HG02623 (cell line): Measurements from ENCODE around the gene LMNA.
"Not testable (repeated sequence)": the region's sequence is repeated elsewhere in the genome, so short reads cannot be mapped to it uniquely, and the experiment has no call there.

Experiments used
- ATAC-seq: cut with Tn5 transposase; IDR thresholded peaks from one replicate; pipeline ENCODE4 v1.9.1; 2021; ENCODE audit warnings: moderate library complexity; ENCODE audit not compliant: unreplicated experiment

LMNA gene

DNA sequence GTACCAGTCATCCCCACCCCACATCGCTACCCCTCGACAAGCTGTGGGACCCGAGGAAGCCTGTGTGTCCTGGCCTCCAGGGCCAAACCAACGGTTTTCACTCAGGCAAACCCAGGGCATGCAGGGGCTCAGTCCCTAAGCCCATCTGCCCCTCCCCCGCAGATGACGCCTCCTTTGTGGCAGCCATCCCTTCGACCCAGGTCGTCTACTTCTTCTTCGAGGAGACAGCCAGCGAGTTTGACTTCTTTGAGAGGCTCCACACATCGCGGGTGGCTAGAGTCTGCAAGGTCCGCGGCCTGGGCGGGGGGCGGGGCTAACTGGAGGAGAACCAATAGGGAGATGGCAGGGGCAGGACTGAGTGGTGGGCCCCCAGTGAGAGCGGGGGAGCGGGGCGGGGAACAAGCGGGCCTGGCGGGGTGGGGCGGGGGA, 46.2 kb downstream of the LMNA start:
- no peak for ATAC-seq

DNA sequence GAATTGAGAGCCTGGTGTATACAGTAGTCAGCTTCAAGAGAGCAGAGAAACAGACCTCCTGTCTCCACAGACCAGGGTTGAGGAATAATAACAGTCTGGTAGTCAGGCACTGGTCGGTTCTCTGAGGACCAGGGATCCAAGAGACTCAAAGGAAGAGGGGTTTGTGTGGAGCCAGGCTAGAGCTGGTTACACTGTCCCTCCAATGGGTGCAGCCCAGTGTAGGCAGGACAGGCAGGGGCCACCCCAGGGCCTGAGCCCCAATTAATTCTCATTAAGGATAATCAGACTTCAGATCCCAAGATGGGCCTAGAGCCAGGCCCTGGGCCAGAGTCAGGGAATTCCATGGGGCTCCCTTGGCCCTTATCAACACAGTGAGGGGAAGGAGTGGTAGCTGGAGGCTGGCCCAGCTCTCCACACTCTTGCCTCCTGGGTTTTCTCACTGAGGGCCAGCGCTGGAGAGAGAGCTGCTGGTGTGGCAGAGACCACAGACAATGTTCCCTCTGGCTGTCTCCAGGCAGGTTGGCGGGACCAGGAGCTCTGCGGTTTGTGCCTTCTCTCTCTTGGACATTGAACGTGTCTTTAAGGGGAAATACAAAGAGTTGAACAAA, 48.0 kb downstream of the LMNA start:
- ATAC-seq, result no peak

DNA sequence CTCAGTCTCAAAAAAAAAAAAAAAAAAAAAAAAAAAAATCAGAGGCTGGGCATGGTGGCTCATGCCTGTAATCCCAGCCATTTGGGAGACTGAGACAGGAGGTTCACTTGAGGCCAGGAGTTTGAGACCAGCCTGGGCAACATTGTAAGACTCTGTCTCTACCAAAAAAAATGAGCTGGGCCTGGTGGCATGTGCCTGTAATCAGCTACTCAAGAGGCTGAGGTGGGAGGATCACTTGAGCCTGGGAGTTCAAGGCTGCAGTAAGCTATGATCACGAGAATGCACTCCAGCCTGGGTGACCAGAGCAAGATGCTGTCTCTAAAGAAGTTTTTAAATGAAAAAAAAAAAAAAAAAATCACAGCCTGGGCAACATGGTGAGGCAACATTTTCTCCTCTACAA, 49.2 kb downstream of the LMNA start:
- ATAC-seq, result no peak

DNA sequence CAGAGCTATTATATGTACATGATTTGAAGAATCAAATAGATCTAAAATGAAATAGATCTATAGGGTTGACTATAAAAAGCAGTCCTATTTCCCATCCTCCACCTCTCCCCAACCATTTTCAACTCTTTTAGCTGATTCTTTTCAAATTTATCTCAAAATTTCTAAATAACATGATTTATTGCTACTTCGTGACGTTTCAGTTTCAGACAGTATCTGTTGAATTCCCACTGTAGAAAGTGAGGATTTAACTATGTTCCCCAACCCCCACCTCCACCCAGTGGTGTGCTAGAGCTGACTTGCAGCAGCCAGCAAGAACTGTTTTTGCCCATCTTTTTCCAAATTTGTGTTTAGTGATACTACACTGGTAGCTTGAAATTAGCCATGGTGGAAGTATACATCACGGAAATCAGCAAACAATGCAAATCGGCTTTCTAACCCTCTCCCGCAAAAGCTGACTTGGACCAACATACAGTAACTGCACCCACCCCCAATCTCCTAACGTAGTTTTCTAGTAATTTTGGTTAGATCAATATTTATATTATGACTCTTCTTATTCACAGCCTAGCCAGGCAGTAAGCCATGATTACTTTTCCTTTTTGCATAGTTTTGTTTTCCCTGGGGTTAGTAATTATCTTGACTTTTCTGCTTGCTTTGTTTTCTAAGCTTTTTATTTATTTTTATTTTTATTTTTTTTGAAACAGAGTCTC, 49.8 kb downstream of the LMNA start:
- no peak for ATAC-seq

DNA sequence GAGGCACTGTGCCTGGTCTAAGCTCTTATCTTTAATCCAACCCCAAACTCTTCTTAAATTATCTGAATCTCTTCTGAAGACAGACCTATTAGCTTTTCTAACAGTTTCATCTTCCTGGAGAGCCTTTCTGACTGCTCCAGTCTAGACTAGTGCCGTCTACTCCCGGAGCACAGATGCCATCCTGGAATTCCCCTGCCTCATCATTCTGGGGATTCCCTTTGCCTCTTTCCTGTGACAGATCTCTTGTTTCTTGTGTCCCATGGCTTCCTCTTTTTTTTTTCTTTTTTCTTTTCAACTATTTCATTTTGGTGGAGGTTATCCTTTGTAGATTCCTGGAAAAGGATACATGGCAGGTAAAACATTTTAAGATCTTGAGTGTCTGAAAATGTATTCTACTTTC, 50.6 kb downstream of the LMNA start:
- no peak for ATAC-seq

DNA sequence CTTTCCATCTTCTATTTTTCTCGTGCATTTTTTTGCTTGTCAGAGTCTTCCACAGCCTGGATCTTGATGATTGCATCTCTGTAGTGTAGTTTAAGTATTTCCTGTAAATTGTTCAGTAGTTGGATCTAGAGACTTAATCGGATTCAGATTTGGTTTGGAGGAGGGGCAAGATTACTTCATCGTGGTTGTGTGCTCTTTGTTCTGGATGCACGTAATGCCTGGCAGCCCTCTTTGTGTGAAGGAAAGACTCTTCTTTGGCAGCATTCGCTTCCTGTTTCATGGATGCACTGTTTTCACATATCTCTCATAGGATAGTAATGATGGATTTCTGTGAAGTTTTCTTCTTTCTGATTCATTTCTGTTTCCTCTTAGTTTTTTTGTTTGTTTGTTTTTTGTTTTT, 53.0 kb downstream of the LMNA start:
- no peak for ATAC-seq

DNA sequence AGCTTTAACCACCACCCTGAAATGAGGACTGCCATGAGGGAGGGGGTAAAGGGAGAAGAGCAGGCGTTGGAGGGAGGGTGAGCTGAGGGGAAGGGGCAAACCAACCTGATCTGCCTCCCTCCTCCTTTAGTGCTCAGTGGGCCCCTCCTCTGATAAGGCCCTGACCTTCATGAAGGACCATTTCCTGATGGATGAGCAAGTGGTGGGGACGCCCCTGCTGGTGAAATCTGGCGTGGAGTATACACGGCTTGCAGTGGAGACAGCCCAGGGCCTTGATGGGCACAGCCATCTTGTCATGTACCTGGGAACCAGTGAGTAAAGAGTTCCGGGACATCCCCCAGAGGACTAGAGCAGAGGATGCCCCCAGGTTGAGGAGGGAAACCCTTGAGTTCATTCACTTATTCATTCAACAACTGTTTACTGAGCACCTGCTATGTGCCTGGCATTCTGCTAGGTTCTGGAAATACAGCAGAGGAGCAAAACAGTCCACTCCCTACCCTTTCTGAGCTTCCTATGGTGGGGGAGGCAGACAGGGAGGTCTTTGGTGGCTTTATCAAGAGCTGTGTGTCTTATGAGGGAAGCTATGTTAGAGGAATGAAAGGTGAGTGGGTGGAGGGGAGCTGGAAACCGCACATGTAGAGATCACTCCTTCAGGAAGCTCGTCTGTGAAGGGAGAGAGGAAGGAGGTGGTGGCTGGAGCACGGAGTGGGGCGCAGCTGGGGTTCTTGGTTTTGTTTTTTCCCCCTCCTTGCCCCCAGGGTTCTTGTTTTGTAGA, 58.4 kb downstream of the LMNA start:
- ATAC-seq, result no peak

DNA sequence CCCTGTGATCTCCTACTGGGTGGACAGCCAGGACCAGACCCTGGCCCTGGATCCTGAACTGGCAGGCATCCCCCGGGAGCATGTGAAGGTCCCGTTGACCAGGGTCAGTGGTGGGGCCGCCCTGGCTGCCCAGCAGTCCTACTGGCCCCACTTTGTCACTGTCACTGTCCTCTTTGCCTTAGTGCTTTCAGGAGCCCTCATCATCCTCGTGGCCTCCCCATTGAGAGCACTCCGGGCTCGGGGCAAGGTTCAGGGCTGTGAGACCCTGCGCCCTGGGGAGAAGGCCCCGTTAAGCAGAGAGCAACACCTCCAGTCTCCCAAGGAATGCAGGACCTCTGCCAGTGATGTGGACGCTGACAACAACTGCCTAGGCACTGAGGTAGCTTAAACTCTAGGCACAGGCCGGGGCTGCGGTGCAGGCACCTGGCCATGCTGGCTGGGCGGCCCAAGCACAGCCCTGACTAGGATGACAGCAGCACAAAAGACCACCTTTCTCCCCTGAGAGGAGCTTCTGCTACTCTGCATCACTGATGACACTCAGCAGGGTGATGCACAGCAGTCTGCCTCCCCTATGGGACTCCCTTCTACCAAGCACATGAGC, 62.2 kb downstream of the LMNA start:
- ATAC-seq, result no peak

DNA sequence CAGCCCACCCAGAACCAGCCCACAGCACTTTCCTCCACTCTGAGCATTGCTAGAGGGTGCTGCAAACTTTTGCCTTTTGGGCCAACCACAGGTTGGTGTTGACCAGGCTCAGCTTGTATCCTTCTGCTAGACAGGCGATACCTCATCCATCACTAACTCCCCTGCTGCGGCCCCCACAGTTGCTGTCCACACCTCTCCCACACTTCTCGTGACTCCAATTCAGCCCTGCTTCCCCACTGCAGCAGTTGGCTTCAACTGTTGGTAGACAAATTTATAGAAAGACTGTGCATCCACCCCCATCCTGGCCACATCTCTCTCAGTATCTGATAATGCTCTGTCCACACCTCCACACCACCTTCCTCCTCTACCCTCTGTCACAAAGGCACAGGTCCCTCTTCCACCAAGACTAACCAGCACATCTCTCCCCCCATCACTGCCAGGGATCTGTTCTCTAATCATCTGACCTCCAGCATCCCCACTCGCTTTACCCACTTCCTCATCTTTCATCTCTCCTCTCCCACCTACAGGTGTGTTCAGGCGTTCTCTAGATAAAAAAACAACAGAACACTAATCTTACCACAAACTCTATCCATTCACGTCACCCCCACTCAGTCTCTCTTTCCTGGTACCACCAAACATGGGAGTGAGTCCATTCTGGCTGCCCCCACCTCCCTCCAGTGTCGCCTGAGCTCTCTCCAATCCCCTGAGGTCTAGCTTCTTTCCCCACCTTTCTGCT, 63.6 kb downstream of the LMNA start:
- no peak for ATAC-seq

DNA sequence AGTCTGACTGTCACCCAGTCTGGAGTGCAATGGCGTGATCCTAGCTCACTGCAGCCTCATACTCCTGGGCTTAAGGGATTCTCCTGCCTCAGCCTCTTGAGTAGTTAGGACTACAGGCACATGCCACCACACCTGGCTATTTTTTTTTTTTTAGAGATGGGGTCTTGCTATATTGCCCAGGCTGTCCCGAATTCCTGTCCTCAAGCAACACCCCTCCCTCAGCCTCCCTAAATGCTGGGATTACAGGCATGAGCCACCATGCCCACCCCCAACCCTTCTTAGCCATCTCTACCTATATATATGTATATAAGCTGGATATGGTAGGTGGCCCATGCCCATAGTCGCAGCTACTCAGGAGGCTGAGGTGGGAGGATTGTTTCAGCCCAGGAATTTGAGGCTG, 66.0 kb downstream of the LMNA start:
- ATAC-seq, result no peak

DNA sequence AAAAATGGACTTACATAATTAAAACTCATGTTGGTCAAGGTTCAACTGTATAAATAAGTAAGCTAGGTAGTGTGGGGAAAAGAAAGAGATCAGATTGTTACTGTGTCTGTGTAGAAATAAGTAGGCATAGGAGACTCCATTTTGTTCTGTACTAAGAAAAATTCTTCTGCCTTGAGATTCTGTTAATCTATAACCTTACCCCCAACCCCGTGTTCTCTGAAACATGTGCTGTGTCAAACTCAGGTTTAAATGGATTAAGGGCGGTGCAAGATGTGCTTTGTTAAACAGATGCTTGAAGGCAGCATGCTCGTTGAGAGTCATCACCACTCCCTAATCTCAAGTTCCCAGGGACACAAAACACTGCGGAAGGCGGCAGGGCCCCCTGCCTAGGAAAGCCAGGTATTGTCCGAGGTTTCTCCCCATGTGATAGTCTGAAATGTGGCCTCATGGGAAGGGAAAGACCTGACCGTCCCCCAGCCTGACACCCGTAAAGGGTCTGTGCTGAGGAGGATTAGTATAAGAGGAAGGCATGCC, 66.9 kb downstream of the LMNA start:
- not testable (repeated sequence) for ATAC-seq

DNA sequence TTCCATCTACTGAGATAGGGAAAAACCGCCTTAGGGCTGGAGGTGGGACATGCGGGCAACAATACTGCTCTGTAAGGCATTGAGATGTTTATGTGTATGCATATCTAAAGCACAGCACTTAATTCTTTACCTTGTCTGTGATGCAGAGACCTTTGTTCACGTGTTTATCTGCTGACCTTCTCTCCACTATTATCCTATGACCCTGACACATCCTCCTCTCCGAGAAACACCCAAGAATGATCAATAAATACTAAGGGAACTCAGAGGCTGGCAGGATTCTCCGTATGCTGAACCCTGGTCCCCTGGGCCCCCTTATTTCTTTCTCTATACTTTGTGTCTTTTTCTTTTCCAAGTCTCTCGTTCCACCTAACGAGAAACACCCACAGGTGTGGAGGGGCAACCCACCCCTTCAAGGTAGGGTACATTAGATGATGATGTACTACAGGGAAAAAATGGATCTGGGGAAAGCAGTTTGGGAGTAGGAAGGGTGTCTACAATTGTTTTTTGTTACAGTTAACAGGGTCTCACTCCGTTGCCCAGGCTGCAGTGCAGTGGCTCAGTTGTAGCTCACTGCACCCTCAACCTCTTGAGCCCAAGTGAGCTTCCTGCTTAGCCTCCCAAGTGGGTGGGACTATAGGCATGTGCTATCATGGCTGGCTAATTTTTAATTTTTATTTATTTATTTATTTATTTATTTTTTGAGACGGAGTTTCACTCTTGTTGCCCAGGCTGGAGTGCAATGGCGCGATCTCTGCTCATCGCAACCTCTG, 67.7 kb downstream of the LMNA start:
- not testable (repeated sequence) for ATAC-seq

DNA sequence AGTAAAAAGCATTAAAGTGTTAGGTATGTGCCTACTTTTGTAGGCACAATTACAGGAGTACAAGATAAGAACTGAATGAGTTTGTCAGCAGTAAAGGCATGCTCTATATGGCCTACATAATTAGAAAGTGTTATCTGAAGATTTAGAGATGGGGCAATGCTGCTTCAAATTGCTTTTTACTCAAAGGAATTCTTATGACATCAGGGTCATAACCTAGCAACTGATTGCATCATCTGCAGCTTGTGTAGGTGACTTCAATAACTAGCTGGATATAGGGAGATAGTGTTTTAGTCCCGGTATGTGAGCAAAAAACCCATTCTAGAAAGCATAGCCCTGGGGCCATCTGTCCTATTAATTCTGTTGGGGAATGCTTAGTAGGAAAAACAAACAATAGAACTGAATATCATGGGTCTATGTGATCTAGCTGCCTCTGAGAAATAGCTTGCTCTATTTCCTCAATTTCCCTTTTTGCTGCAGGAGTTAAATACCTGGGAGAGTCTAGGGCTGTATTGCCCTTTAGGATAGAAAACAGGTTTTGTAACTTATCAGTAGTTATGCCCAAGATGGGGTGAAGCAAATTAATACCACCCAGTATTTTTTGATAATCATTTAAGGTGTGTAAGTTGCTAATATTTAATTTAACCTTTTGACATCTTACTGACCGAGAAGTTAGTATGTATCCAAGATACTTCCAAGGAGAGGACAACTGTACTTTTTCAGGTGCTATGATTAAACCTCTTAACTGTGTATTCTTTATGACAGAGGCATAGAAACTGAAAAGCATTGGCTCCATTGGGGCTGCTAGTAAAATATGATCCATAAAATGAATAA, 72.1 kb downstream of the LMNA start:
- ATAC-seq, result not testable (repeated sequence)
